Osteoblast (primary cell): ENCODE results near the gene CD101. TPM values are rescaled to one million over a fixed set of nuclear protein-coding genes. Genes with fewer than 3 reads are reported as not detected.

ENCODE experiments used
- DNase-seq: peaks from one replicate; pipeline ENCODE4 v3.0.0; 2011; ENCODE audit warnings: low spot score, mixed read lengths; ENCODE audit not compliant: insufficient read length; ENCODE audit errors: missing footprints
- H2AFZ ChIP-seq: 2 replicates; pipeline ENCODE4 v1.6.0; 2011; ENCODE audit warnings: mild to moderate bottlenecking, low read length
- H3K27ac ChIP-seq: 2 replicates; pipeline ENCODE4 v1.5.1; 2011; ENCODE audit warnings: mild to moderate bottlenecking, low read depth, low read length, moderate library complexity
- H3K27me3 ChIP-seq: 2 replicates; pipeline ENCODE4 v1.6.0; 2012; ENCODE audit warnings: mild to moderate bottlenecking, control low read depth, inconsistent platforms, low read length, moderate library complexity; ENCODE audit not compliant: insufficient read depth
- H3K36me3 ChIP-seq: 2 replicates; pipeline ENCODE4 v1.5.1; 2011; ENCODE audit warnings: mild to moderate bottlenecking, low read length, control low read depth, moderate library complexity; ENCODE audit not compliant: insufficient read depth
- H3K4me1 ChIP-seq: 2 replicates; pipeline ENCODE4 v1.5.1; 2011; ENCODE audit warnings: mild to moderate bottlenecking, low read length, control low read depth, moderate library complexity; ENCODE audit not compliant: insufficient read depth
- H3K4me2 ChIP-seq: 2 replicates; pipeline ENCODE4 v1.6.0; 2011; ENCODE audit warnings: mild to moderate bottlenecking, low read length; ENCODE audit not compliant: insufficient read depth
- H3K4me3 ChIP-seq: fragments of 200-600 bp; sonication (generic); 3 replicates; pipeline ENCODE4 v1.5.1; 2012; ENCODE audit warnings: mild to moderate bottlenecking, low read length, inconsistent platforms; ENCODE audit not compliant: insufficient read depth
- H3K79me2 ChIP-seq: 2 replicates; pipeline ENCODE4 v1.6.0; 2012; ENCODE audit warnings: mild to moderate bottlenecking, low read length, control low read depth, inconsistent platforms; ENCODE audit not compliant: insufficient read depth
- H3K9me3 ChIP-seq: 2 replicates; pipeline ENCODE4 v1.5.1; 2011; ENCODE audit warnings: low read depth, low read length, control low read depth
- H4K20me1 ChIP-seq: 2 replicates; pipeline ENCODE4 v1.6.0; 2012; ENCODE audit warnings: mild to moderate bottlenecking, low read length, control low read depth; ENCODE audit not compliant: insufficient read depth
- total RNA-seq: library from RNA; depleted of rRNA; stranded (reverse); fragments of >200 nt; gene quantifications from 2 replicates; pipeline ENCODE4 v1.2.3, GENCODE V29; 2012
- TF ChIP-seq, protein P1 (sequence below): IDR thresholded peaks from 2 replicates; pipeline ENCODE4 v1.5.1; 2011; ENCODE audit warnings: mild to moderate bottlenecking, low read depth, low read length, moderate library complexity; ENCODE audit errors: extremely low read depth

Gene CD101, protein sequence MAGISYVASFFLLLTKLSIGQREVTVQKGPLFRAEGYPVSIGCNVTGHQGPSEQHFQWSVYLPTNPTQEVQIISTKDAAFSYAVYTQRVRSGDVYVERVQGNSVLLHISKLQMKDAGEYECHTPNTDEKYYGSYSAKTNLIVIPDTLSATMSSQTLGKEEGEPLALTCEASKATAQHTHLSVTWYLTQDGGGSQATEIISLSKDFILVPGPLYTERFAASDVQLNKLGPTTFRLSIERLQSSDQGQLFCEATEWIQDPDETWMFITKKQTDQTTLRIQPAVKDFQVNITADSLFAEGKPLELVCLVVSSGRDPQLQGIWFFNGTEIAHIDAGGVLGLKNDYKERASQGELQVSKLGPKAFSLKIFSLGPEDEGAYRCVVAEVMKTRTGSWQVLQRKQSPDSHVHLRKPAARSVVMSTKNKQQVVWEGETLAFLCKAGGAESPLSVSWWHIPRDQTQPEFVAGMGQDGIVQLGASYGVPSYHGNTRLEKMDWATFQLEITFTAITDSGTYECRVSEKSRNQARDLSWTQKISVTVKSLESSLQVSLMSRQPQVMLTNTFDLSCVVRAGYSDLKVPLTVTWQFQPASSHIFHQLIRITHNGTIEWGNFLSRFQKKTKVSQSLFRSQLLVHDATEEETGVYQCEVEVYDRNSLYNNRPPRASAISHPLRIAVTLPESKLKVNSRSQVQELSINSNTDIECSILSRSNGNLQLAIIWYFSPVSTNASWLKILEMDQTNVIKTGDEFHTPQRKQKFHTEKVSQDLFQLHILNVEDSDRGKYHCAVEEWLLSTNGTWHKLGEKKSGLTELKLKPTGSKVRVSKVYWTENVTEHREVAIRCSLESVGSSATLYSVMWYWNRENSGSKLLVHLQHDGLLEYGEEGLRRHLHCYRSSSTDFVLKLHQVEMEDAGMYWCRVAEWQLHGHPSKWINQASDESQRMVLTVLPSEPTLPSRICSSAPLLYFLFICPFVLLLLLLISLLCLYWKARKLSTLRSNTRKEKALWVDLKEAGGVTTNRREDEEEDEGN
- under 0.01 TPM in 2 replicates for total RNA-seq

DNA sequence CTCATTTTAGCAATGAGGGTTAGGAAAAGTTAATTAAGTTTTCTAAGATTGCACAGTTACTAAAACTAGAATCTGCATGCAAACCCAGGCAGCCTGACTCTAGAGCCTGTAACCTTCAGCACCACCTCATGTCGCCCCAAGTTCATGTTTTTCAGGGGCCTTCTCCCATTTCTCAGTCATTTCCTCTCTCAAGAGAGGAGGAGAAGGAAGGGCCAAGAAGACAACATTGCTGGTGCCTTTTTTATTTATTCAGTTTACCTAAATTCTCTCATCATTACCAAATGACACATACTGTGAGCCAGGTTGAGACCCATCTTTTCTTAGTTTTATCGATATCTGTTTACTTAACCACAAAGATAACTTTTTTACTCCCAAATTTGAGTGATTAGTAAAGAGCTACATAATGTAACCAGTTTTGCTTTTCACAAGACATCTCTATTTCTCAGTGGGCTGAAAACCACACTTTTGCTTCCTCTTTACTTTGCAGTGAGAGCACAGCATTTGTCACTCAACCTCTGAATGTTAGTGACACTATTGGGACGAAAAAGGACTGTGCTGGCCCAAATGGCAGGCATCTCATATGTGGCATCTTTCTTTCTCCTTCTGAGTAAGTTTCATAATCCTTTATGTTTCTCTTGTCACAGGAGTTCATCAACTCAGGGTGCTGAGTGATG lies at the start of gene CD101:
CD101 (plus strand) TSS at position 507 of the 674 bp plus-strand sequence; CDS start at position 565, 58 bp downstream.
- Histone ChIP-seq H3K79me2 (no peaks in the 10 kb centered on the region), H3K4me3 (no peak within 1 kb of the TSS), H3K9me3 (no peaks in the 10 kb centered on the region), H4K20me1 (no peaks in the 10 kb centered on the region), H3K4me2 (no peak within 1 kb of the TSS), H3K4me1 (peaks cover 15% of the 10 kb centered on the region), H3K36me3 (no peaks in the 10 kb centered on the region), H3K27ac (no peak within 1 kb of the TSS), H2AFZ (no peak within 1 kb of the TSS), H3K27me3 (no peaks in the 10 kb centered on the region)
- TF ChIP-seq, protein P1, sequence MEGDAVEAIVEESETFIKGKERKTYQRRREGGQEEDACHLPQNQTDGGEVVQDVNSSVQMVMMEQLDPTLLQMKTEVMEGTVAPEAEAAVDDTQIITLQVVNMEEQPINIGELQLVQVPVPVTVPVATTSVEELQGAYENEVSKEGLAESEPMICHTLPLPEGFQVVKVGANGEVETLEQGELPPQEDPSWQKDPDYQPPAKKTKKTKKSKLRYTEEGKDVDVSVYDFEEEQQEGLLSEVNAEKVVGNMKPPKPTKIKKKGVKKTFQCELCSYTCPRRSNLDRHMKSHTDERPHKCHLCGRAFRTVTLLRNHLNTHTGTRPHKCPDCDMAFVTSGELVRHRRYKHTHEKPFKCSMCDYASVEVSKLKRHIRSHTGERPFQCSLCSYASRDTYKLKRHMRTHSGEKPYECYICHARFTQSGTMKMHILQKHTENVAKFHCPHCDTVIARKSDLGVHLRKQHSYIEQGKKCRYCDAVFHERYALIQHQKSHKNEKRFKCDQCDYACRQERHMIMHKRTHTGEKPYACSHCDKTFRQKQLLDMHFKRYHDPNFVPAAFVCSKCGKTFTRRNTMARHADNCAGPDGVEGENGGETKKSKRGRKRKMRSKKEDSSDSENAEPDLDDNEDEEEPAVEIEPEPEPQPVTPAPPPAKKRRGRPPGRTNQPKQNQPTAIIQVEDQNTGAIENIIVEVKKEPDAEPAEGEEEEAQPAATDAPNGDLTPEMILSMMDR, result no peak
- DNase-seq, result no peak

DNA sequence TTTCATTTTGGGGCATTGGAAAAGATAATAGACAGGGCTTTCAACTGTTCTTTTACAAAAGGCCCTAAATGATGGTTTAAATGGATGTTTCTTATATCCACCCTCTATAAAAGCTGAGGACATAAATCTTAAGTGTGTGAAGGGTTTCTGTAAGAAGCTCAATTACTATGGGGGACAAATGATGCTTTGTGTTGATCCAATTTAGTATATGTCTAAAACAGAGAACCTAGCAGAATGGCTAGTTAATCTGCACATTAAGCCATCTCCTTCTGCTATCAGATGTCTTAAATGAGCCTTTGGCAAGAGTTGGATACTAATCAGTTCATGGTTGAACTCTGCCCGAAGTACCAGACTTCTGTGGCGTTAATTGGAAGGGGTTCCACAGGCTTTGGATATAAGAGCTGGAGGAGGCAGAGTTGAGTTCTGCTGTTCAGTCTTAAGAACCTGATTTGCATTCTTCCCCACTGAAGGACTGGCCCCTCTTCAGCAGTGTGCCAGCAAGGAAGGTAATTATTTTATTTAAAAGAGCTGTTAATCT lies 48.8 kb upstream of the CD101 start:
- no peak for DNase-seq
- Histone ChIP-seq H4K20me1 (no peaks in the 10 kb centered on the region), H3K79me2 (no peaks in the 10 kb centered on the region), H3K4me1 (no peaks in the 10 kb centered on the region), H3K27me3 (no peaks in the 10 kb centered on the region), H3K4me2 (no peak overlapping the region), H3K4me3 (no peak overlapping the region), H3K27ac (no peak overlapping the region), H3K36me3 (no peaks in the 10 kb centered on the region), H2AFZ (no peak overlapping the region), H3K9me3 (no peaks in the 10 kb centered on the region)
- TF ChIP-seq, protein P1, result no peak

DNA sequence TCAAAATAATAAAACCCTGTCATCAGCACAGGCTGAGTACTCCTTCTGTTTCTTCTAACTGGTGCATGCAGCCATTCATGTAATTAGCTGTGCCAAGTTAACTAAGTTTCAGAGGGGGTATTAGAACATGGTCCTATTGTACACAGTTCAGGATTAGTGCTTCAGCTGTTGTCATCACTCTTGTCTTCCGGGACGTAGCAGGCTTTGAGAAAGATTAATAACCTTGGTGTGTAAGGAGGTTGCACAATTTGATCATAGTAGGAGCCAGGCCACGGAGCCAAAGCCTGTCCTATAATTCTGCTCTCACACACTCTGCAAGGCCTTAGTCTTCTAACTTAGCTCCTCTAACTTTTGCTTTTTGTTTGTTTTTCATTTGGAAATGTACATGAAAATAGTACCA lies 47.1 kb upstream of the CD101 start:
- Histone ChIP-seq H3K36me3 (no peaks in the 10 kb centered on the region), H4K20me1 (no peaks in the 10 kb centered on the region), H3K79me2 (no peaks in the 10 kb centered on the region), H3K27me3 (no peaks in the 10 kb centered on the region), H3K4me2 (no peak overlapping the region), H3K4me1 (no peaks in the 10 kb centered on the region), H3K27ac (no peak overlapping the region), H3K9me3 (no peaks in the 10 kb centered on the region), H2AFZ (no peak overlapping the region), H3K4me3 (no peak overlapping the region)
- no peak for DNase-seq
- TF ChIP-seq, protein P1, result no peak
